ENCODE data around the gene MAGED2.
"Not testable (repeated sequence)": the region's sequence is repeated elsewhere in the genome, so short reads cannot be mapped to it uniquely, and the experiment has no call there.

Gene MAGED2

GRCh38 chrX:54818221-54818620 is 10.7 kb downstream of the MAGED2 start:
- no peak for DNase-seq

DNA sequence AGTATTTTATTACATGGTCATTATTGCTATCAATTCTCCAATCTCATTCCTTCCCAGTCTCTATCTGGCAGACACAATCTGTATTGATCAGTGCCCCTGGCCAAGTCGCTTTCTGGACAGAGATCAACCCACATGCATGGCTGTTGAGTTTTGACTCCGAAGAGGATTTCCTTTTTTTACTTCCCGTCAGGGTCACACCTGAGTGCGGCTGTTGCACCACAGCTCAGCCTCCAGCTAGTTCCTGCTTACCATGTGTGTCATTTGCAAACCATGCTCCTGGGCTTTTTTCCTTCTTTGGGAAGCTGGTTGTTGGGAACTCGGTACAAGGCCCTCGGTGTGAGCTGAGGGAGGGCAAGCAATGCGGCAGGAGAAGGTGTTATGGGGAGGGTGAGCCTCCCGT is 11.7 kb downstream of the MAGED2 start:
- no peak for DNase-seq

GRCh38 chrX:54820737-54821136 is 13.2 kb downstream of the MAGED2 start:
- no peak for DNase-seq

DNA sequence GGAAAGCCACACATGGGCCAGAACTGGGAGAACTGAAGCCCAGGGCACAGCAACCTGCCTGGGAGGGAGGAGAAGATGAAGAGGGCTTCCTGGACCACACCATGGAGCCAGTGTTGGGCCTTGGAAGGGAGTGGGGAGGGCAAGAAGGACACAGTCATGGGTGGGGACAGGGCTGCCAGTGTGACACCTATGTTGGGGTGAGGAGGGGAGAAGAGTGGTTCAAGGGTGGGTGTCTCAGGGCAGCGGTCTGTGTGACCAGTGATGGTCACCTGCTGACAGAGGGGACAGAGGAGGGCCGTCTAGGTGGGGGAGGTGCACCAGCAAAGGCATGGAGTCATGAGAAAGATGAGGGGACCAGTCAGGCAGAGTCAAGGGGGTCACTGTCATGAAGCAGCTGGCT is 13.8 kb downstream of the MAGED2 start:
- DNase-seq, result no peak

DNA sequence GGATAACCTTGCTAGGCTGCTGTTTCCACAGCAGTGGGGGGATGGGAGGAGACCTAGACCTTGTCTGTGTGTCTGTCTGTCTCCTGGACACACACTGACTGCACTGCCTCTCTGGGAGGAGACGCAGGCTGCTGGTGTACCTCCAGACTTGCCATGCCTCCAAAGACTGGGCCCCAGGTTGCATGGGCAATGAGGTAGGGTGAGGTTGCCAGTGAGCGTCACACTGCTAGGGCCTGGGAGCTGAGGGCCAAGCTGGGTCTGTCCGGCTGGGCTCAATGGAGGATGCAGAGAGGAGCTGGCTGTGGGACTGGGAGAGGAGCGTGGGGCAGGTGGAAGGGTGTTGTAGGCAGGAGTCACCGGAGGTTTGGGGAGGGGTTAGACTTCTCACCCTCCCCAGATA is 16.6 kb downstream of the MAGED2 start:
- DNase-seq, result no peak

DNA sequence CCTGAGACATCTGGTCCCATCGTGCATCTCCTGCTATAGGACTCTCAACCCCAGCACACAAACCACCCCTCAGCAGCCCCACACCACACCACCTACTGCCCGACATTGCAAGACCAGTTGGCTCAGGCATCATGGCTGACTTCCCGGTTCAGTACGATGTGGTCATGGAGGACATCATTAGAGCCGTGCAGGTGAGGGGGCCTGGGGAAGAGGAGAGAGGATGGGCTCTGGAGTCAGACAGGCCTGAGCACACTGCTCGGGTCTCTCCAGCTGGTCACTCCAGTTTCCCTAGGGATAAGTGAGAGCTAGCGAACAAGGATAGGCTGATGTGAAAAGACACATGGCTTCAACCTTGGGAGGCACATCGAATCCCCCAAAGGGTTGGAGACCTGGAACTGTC is 17.2 kb downstream of the MAGED2 start:
- no peak for DNase-seq

GRCh38 chrX:54825716-54826438 is 18.3 kb downstream of the MAGED2 start:
- DNase-seq, result no peak

GRCh38 chrX:54826598-54826997 is 19.1 kb downstream of the MAGED2 start:
- no peak for DNase-seq

DNA sequence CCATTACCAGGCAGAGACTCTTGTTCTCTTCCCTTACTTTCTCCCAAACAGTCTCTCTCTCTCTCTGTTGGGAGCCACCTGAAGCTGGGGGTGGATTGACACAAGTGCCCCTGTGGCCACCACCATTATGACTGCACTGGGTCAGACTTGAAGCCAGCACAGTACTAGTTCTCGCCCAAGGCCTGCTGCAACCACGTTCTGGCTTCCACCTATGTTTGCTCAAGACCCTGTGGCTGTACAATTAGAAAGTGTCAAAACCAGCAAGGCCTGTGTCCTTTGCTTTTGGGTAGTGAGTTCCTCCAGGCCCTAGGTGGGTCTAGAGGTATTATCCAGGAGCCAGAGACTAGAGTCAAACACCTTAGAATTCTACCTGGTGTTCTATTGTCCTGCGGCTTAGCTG is 31.0 kb downstream of the MAGED2 start:
- DNase-seq, result no peak

DNA sequence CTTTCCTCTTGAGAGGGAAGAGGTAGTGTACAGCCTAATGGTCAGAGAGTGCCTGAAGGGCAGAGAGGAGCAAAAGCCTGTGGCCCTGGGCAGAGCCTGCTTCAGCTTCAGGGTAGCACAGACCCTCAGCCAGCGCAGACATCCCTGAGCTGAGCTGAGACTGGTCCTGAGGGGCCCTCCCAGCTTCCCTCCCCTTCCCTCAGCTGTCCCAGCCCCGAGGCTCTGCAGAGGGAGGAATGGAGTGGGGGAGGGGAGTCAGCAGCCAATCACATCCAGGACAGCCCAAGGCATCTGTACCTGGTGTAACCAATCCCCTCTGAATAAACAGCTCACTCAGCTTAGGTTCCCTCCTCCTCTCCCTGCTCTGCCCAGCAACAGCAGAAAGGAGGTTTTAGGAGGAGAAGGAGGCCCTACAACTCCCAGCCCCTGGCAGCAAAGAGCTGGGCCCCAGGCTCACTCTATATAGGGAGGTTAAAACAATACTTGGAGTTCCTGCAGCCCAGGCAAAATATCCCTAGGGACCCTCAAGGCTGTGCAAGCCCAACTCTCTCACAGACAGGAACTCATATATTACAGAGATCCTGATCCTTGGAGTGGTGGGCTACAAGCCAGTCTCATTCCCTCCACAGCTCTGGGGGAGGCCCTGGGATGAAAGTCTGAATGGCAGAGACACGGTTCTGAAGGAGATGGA is 33.8 kb downstream of the MAGED2 start:
- DNase-seq, result not testable (repeated sequence)

DNA sequence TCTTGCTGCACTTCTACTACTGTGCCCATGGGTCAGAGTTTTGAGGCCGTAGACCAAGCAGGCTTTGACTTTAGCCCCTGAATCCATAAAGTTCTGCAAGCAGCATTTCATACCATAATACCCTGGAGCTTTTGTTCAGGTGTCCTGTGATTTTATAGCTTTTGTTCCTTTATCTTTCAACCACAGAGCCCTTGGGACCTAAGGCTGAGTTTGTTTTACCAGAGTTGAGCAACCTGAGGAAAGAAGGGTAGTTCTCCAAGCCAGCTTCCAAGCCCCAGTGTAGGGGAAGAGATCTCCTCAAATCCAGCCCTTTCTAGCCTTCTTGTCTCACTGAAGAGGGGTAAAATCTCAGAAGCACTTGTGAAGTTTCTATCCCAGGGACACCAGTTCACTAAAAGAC is 35.1 kb downstream of the MAGED2 start:
- DNase-seq, result no peak

DNA sequence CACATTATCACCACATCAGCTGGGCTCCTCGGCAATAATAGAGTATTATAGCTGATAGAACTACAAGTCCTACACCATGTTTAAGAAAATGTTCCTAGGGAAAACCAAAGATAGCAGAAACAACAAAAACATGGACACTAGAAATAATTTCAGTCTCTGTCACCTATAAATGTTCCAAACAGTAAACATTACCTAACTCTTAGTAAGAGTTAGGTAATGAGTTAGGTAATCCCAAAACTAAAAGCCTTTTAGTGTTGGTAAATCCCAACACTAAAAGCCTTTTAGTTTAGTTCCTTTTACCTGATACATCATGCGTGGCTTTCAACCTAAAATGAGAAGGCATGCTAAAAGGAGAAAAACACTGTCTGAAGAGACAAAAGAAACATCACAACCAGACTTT is 35.5 kb downstream of the MAGED2 start:
- DNase-seq, result no peak

GRCh38 chrX:54847700-54848099 is 40.2 kb downstream of the MAGED2 start:
- DNase-seq, result not testable (repeated sequence)

DNA sequence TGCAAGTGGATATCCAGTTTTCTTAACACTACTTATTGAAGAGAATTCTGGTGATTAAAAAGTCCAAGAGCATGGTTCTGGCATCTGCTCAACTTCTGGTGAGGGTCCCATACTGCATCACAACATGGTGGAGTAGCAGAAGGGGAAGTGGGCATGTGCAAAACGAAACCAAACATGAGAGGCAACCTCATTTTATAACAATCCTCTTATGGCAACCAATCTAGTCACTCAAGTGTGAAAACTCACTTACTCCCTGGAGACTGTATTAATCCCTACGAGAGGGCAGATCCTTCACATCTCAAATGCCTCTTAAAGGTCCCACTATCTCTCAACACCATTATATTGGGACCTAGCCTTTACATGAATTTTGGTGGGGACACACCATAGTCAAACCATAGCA is 57.7 kb downstream of the MAGED2 start:
- no peak for DNase-seq
